Measurements from ENCODE around the gene C9. TPM values are rescaled to one million over a fixed set of nuclear protein-coding genes. Genes with fewer than 3 reads are reported as not detected.

Gene C9
- total and polyA plus RNA-seq, 2 of the 4 experiments (the other 2 are of a cell fraction) = not detected

DNA sequence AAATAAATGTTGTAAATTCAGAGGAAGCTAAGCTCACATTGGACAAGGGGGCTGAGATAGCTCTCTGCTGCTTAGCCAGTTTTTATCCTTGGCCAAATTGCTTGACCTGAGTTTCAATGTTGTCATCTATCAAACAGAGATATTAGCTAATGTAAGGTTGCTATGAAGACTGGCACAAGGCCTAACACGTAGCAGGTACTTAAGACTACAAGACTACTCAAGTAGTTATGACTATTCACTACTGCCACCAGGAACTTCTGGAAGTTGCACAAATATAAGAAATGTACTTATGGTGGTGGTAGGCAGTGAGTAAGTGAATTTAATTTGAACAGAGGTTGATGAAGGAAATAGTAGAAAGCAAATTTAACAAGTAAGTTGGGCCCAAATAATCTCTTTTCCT lies 127.6 kb downstream of the C9 start:
- Histone ChIP-seq H2BK120ac (ENCODE audit: low read depth, low read length) (no peak overlapping the region), H3K23ac (ENCODE audit: low read depth, low read length) (no peak overlapping the region), H2BK20ac (ENCODE audit: low read depth, low read length) (no peak overlapping the region), H3K9me3 (ENCODE audit: control insufficient read depth, insufficient read depth, low read length) (no peaks in the 10 kb centered on the region), H3K9me1 (ENCODE audit: insufficient read depth, low read length) (no peaks in the 10 kb centered on the region), H3K56ac (ENCODE audit: extremely low read depth, insufficient read depth, low read length) (no peak overlapping the region), H4K91ac (ENCODE audit: insufficient read depth, low read depth, low read length) (no peak overlapping the region), H4K5ac (ENCODE audit: low read depth, low read length) (no peak overlapping the region), H4K20me1 (ENCODE audit: insufficient read depth, low read length) (no peaks in the 10 kb centered on the region), H2AFZ (replicated peaks; ENCODE audit: low read length, poor library complexity) (no peak overlapping the region), H3K4me3 (ENCODE audit: insufficient read depth, low read depth, low read length) (no peak overlapping the region), H3K9ac (ENCODE audit: low read depth, low read length) (no peak overlapping the region), H3K36me3 (ENCODE audit: control insufficient read depth, insufficient read depth, low read length) (no peaks in the 10 kb centered on the region), H3K14ac (replicated peaks; ENCODE audit: low read depth, low read length) (no peak overlapping the region), H3K27ac (ENCODE audit: insufficient read depth, low read length) (no peak overlapping the region), H3K27me3 (ENCODE audit: control insufficient read depth, insufficient read depth, low read length) (peaks cover 8% of the 10 kb centered on the region; the same call in 1 of the 2 replicates), H3K18ac (ENCODE audit: low read depth, low read length) (no peak overlapping the region), H3K79me1 (ENCODE audit: low read depth in 1 of 2, low read length in 2 of 2) (no peaks in the 10 kb centered on the region), H2AK9ac (replicated peaks; ENCODE audit: low read depth, low read length, poor library complexity) (no peak overlapping the region), H2AK5ac (ENCODE audit: low read depth, low read length) (no peak overlapping the region), H2BK5ac (ENCODE audit: low read depth, low read length, poor library complexity, severe bottlenecking) (no peak overlapping the region), H3K4me2 (ENCODE audit: low read depth, low read length) (no peak overlapping the region), H3K4ac (ENCODE audit: low read depth, low read length) (no peak overlapping the region), H4K8ac (ENCODE audit: low read depth in 2 of 2, low read length in 2 of 2) (no peak overlapping the region), H2BK15ac (ENCODE audit: low read depth, low read length) (no peak overlapping the region), H3K4me1 (ENCODE audit: control insufficient read depth, insufficient read depth, low read length) (no peaks in the 10 kb centered on the region)
- DNase-seq (no peak), ATAC-seq (ENCODE audit: low read depth) (no peak)
- dilution Hi-C loops (cut with HindIII; ENCODE audit: low sequenced_read_pairs, unreplicated experiment) (no loop called here), in situ Hi-C loops (cut with MboI; ENCODE audit: low sequenced_read_pairs) (no loop called here), intact Hi-C loops (cut with micrococcal nuclease) (no loop called here)
- TF ChIP-seq BHLHE40 (IDR thresholded peaks at IDR 0.05; ENCODE audit: low read depth, low read length) = no peak
- TF ChIP-seq CHD1 (IDR thresholded peaks at IDR 0.05; ENCODE audit: low read depth, low read length) = no peak
- TF ChIP-seq MXI1 (IDR thresholded peaks at IDR 0.05; ENCODE audit: borderline replicate concordance, low read depth, low read length) = no peak
- TF ChIP-seq, protein P1, sequence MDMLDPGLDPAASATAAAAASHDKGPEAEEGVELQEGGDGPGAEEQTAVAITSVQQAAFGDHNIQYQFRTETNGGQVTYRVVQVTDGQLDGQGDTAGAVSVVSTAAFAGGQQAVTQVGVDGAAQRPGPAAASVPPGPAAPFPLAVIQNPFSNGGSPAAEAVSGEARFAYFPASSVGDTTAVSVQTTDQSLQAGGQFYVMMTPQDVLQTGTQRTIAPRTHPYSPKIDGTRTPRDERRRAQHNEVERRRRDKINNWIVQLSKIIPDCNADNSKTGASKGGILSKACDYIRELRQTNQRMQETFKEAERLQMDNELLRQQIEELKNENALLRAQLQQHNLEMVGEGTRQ (IDR thresholded peaks at IDR 0.05; ENCODE audit: low read depth, low read length) = no peak
- no peak for TF ChIP-seq MAZ (IDR thresholded peaks at IDR 0.05; ENCODE audit: borderline replicate concordance, low read depth, low read length)
- no peak for TF ChIP-seq RAD21 (IDR thresholded peaks at IDR 0.05; ENCODE audit: low read length)
- CTCF ChIA-PET = no interaction called here
- BruUV-seq (replicated peaks) = no TSS peak
- POLR2A ChIA-PET (ENCODE audit: unreplicated experiment) = no interaction called here
- WGBS, 2 experiments (ENCODE audit: extremely low coverage in 2 of 2, insufficient read length in 1 of 2) = no CpG with 5 or more reads among the region's 1 CpG
